AG09309 (cell line): ENCODE data around the gene PLCXD1.

Source experiments
- DNase-seq: peaks from one replicate; pipeline ENCODE4 v3.0.0-alpha.2; 2010; ENCODE audit warnings: low read depth
- H3K4me3 ChIP-seq: 2 replicates; pipeline ENCODE4 v1.5.1; 2011; ENCODE audit warnings: mild to moderate bottlenecking, low read depth, low read length, moderate library complexity; ENCODE audit not compliant: control insufficient read depth
- TF ChIP-seq, protein P1 (sequence below): IDR thresholded peaks from 2 replicates; pipeline ENCODE4 v1.5.1; 2011; ENCODE audit warnings: mild to moderate bottlenecking, low read depth, low read length, inconsistent platforms; ENCODE audit not compliant: insufficient read depth, control insufficient read depth; ENCODE audit errors: missing control alignments

PLCXD1 gene

DNA sequence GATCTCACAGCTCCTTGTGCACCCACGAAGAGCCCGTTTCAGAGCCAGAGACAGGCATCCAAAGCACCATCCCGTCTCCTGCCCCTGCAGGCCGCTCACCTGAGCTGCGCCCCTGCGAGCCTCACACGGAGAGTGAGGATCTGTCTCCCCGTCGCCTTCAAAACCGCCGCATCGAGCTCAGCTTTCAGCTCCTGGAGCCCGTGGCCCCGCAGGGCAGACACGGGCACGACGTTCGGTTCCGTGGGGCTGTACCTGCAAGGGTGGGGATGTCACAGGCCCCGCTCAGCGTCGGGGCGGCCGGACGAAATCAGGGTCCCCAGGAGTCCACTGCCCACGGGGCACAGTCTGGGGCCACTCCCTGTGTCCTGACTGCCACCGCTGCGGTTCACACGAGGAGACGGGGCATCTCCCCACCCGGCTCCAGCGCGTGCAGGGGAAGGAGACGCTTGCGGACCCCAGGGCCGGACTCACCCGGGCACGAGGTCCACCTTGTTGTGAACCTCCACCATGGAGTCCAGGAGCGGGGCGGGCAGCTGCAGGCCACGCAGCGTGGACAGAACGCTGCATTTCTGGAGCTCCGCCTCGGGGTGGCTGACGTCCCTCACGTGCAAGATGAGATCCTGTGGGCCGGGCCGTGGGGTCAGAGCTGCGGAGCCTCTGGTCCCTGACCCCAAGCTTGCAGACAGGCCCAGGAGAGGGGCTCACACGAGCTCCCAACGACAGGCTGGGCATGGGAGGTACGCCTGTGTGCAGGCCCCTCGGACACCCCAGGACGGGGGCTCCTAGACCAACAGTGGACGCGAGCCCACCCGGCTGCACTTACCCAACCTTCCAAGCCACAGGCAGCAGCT, 26.3 kb downstream of the PLCXD1 start:
- DNase-seq = no peak
- H3K4me3 ChIP-seq = no peak overlapping the region
- TF ChIP-seq, protein P1, sequence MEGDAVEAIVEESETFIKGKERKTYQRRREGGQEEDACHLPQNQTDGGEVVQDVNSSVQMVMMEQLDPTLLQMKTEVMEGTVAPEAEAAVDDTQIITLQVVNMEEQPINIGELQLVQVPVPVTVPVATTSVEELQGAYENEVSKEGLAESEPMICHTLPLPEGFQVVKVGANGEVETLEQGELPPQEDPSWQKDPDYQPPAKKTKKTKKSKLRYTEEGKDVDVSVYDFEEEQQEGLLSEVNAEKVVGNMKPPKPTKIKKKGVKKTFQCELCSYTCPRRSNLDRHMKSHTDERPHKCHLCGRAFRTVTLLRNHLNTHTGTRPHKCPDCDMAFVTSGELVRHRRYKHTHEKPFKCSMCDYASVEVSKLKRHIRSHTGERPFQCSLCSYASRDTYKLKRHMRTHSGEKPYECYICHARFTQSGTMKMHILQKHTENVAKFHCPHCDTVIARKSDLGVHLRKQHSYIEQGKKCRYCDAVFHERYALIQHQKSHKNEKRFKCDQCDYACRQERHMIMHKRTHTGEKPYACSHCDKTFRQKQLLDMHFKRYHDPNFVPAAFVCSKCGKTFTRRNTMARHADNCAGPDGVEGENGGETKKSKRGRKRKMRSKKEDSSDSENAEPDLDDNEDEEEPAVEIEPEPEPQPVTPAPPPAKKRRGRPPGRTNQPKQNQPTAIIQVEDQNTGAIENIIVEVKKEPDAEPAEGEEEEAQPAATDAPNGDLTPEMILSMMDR = no peak

DNA sequence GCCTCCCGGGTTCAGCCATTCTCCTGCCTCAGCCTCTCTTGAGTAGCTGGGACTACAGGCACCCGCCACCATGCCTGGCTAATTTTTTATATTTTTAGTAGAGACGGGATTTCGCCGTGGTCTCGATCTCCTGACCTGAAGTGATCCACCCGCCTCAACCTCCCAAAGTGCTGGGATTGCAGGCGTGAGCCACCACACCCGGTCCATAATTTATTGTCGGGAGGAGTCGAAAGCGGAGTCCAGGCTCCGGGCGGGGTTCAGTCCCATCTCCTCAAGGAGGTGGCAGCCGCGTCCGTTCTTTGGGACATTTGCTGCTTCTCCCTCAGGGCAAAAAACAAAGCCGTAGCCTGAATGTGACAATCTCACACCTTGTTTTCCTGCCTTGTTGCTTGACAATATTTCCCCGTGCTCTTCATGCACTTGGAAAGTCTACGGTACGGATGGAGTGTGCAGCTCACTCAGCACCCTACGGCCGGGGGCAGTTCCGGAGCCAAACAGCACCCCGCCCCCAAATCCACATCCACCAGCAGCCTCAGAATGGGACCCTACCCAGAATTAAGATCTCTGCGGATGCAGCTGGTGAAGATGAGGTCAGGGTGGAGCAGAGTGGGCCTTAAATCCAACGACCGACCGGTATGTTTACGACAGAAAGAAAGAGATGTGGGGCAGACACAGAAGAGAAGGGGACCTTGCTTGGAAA, 27.8 kb downstream of the PLCXD1 start:
- DNase-seq = no peak
- H3K4me3 ChIP-seq = no peak overlapping the region
- TF ChIP-seq, protein P1 = no peak

DNA sequence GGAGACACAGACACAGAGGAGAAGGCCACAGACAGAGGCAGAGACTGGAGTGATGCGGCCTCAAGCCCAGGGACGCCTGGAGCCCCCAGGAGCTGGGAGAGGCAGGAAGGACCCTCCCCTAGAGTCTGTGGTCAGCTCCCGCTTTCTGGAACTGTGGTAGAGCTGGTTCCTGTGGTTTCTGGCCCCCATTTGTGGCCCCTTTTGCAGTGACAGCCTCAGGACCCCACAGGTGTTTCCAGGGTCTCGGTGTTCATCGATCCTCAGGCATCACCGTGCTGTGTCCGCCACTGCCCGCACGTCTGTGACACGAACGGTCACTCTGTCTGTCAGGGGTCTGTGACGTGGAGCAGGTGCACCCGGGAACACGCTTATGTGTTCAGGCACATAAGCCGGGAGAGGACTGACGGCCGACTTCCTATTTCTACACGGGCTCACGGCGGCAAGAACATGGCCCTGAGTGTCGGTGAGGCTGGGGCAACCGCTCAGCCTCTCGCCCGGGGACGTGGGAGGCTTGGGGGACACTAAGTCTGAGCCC, 29.5 kb downstream of the PLCXD1 start:
- H3K4me3 ChIP-seq = no peak overlapping the region
- TF ChIP-seq, protein P1 = no peak
- no peak for DNase-seq

DNA sequence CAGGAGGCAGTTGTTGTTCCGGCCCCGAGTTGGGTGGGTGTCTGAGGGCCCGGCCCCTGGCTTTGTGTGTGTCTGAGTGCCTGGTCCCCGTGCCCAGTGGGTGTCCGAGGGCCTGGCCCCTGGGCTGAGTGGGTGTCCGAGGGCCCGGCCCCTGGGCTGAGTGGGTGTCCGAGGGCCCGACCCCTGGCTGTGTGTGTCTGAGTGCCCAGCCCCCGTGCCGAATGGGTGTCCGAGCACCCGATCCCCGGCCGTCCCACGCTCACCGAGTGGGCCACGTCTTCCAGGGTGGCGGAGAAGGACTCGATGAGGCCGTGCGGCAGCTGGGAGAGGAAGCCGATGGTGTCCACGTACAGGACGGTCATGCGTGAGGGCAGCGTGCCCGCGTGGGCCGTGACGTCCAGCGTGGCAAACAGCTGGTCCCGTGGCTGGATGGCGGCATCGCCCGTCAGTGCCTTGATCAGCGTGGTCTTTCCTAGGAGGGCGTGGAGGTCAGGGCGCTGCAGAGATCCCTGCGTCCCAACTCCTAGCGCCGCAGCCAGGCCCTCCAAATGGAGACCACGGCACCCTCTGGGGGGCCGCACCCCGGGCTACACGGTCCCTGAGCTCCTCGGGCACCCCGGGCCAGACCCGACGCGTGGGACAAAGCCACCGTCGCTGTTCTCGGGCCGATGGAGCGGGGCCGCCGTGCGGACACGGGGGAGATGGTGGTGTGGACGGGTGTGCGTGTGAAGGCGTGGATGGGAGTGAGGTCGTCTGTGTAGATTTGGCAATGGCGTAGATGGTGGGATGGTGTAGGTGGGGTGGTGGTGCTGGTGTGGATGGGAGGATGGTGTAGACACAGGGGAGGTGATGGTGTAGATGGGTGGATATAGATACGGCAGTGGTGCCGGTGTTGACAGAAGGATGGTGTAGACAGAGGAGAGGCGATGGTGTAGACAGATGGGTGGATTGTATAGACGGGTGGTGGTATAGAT, 30.3 kb downstream of the PLCXD1 start:
- TF ChIP-seq, protein P1 = no peak
- H3K4me3 ChIP-seq = no peak overlapping the region
- DNase-seq = no peak

DNA sequence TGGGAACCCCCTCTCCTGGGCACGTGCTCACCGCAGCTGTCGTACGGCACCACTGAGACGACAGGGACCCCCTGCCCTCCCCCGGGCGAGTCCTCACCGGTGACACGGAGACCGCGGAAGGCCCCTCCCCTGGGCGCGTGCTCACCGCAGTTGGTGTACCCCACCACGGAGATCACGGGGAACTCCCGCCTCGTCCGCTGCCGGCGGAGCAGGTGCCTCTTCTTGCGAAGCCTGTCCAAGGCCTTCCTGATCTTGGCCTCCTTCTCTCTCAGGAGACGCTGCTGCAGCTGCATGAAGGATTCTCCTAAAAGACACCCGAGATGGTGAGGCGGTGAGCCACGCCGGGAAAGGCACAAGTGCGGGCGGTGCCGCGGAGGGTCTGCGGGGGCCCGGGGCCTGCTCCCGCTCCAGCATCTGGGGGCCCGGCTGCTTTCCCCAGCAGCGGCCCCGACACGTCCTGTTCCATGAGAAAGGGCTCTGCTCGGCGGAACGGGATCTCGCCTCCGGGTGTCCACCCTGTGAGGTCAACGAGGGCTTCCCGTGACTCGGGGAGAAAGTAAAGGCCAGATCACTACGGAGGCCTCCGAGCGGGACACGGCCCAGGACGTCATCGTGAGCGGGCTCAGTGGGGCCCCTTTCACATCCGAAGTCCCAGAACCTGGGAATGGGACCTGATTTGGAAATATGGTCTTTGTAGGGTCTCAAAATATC, 31.6 kb downstream of the PLCXD1 start:
- DNase-seq = no peak
- H3K4me3 ChIP-seq = no peak overlapping the region
- TF ChIP-seq, protein P1 = no peak

DNA sequence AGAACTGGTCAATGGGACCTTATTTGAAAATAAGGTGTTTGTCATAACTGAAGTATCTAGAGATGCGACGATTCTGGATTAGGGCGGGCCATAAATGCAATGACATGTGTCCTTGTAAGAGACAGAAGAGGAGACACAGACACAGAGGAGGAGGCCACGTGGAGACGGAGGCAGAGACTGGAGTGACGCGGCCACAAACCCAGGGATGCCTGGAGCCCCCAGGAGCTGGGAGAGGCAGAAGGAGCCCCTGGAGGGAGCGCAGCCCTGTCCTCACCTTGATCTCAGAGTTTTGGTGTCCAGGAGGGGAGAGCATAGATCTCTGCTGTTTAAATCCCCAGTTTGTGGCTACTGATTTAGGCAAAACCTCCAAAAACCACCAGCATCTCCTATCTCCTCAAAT, 32.4 kb downstream of the PLCXD1 start:
- no peak for DNase-seq
- no peak overlapping the region for H3K4me3 ChIP-seq
- TF ChIP-seq, protein P1 = no peak
